Measurements from ENCODE around the gene CCDC170. TPM values are rescaled to one million over a fixed set of nuclear protein-coding genes. Genes with fewer than 3 reads are reported as not detected.

Gene CCDC170
- total and polyA plus RNA-seq, 4 donors: 0.37 to 0.59 (median 0.45) TPM

DNA sequence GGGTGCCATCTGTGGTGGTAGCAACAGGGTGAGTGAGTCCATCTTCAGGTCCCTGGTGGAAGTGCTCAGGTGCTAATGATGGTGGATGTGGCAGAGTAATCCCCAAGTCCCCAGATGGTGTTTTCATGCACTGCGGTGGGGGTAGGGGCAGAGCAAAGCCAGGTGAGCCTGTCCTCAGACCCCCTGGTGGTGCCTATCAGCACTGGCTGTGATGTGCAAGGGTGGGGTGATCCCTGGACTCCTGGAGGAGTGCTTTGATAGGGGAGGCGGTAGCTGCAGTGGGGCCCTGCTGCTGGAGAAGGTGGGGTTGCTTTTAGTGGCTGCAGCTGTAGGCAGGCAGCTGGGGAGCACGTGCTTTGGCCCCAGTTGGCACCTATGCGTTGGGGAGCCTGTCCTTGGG, 70.8 kb downstream of the CCDC170 start:
- Histone ChIP-seq H3K9ac (ENCODE audit: low read depth in 1 of 2, low read length in 2 of 2) (no peak overlapping the region), H3K36me3 (ENCODE audit: control insufficient read depth in 4 of 4, insufficient read depth in 3 of 4, low read depth in 1 of 4, low read length in 3 of 4) (no peaks in the 10 kb centered on the region), H3K4me3 (ENCODE audit: low read depth in 1 of 3, low read length in 3 of 3) (no peak overlapping the region), H3K27ac (ENCODE audit: low read depth in 1 of 2, low read length in 2 of 2) (no peak overlapping the region), H3K27me3 (ENCODE audit: control insufficient read depth in 4 of 4, insufficient read depth in 4 of 4, low read length in 3 of 4) (no peaks in the 10 kb centered on the region), H3K9me3 (ENCODE audit: control insufficient read depth in 4 of 4, low read length in 3 of 4) (peaks cover 0 to 2% (median under 1%) of the 10 kb centered on the region in 4 donors), H3K4me1 (ENCODE audit: control insufficient read depth in 4 of 4, insufficient read depth in 4 of 4, low read length in 3 of 4) (no peaks in the 10 kb centered on the region)
- TF ChIP-seq YY1 (IDR thresholded peaks at IDR 0.05) (no peak), FOXA2 (IDR thresholded peaks at IDR 0.05) (no peak), JUND (IDR thresholded peaks at IDR 0.05) (no peak)
- TF ChIP-seq, protein P1, sequence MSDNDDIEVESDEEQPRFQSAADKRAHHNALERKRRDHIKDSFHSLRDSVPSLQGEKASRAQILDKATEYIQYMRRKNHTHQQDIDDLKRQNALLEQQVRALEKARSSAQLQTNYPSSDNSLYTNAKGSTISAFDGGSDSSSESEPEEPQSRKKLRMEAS (IDR thresholded peaks at IDR 0.05): no peak
- no peak for DNase-seq (ENCODE audit: low spot score)
- 87% methylated on average over 4 of the region's 4 CpGs for WGBS

DNA sequence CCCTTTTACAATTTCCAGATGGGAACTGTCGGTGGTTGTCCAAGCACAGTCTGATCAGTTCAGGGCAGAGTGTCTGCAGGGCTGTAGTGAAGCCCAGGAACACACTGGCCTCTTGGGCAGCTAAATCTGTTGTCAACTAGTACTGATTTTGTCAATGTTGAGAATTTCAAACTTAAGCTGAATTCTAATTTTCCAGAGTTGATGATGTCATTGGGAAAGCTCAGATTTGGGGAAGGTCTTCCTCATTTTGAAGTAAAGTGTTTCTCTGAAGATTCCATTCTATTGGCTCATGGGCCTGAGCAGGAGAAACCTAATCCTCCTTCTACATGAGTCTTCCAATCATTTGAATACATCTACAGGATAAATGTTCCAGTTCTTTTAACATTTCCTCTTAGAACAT, 72.1 kb downstream of the CCDC170 start:
- Histone ChIP-seq H3K4me3 (ENCODE audit: low read depth in 1 of 3, low read length in 3 of 3) (no peak overlapping the region), H3K9ac (ENCODE audit: low read depth in 1 of 2, low read length in 2 of 2) (no peak overlapping the region), H3K4me1 (ENCODE audit: control insufficient read depth in 4 of 4, insufficient read depth in 4 of 4, low read length in 3 of 4) (no peaks in the 10 kb centered on the region), H3K36me3 (ENCODE audit: control insufficient read depth in 4 of 4, insufficient read depth in 3 of 4, low read depth in 1 of 4, low read length in 3 of 4) (no peaks in the 10 kb centered on the region), H3K27me3 (ENCODE audit: control insufficient read depth in 4 of 4, insufficient read depth in 4 of 4, low read length in 3 of 4) (no peaks in the 10 kb centered on the region), H3K27ac (ENCODE audit: low read depth in 1 of 2, low read length in 2 of 2) (no peak overlapping the region), H3K9me3 (ENCODE audit: control insufficient read depth in 4 of 4, low read length in 3 of 4) (peaks cover 0 to 2% (median under 1%) of the 10 kb centered on the region in 4 donors)
- no peak for DNase-seq (ENCODE audit: low spot score)
- WGBS: 88% methylated on average over 1 of the region's 1 CpG
- TF ChIP-seq, protein P2, sequence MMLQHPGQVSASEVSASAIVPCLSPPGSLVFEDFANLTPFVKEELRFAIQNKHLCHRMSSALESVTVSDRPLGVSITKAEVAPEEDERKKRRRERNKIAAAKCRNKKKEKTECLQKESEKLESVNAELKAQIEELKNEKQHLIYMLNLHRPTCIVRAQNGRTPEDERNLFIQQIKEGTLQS (IDR thresholded peaks at IDR 0.05): no peak
- TF ChIP-seq SP1 (IDR thresholded peaks at IDR 0.05) (no peak), FOXA2 (IDR thresholded peaks at IDR 0.05) (no peak), JUND (IDR thresholded peaks at IDR 0.05) (no peak), EGR1 (IDR thresholded peaks at IDR 0.05; ENCODE audit: low read depth in 2 of 2) (no peak), YY1 (IDR thresholded peaks at IDR 0.05) (no peak), FOXA1 (IDR thresholded peaks at IDR 0.05) (no peak), GABPA (IDR thresholded peaks at IDR 0.05 in 1 of 2, conservative IDR thresholded peaks at IDR 0.05 in 1 of 2) (no peak), HNF4A (conservative IDR thresholded peaks at IDR 0.05) (no peak), RXRA (IDR thresholded peaks at IDR 0.05) (no peak), ZBTB33 (IDR thresholded peaks at IDR 0.05) (no peak), NR2F2 (IDR thresholded peaks at IDR 0.05) (no peak), TAF1 (conservative IDR thresholded peaks at IDR 0.05) (no peak), RAD21 (IDR thresholded peaks at IDR 0.05) (no peak)
- TF ChIP-seq, protein P3, sequence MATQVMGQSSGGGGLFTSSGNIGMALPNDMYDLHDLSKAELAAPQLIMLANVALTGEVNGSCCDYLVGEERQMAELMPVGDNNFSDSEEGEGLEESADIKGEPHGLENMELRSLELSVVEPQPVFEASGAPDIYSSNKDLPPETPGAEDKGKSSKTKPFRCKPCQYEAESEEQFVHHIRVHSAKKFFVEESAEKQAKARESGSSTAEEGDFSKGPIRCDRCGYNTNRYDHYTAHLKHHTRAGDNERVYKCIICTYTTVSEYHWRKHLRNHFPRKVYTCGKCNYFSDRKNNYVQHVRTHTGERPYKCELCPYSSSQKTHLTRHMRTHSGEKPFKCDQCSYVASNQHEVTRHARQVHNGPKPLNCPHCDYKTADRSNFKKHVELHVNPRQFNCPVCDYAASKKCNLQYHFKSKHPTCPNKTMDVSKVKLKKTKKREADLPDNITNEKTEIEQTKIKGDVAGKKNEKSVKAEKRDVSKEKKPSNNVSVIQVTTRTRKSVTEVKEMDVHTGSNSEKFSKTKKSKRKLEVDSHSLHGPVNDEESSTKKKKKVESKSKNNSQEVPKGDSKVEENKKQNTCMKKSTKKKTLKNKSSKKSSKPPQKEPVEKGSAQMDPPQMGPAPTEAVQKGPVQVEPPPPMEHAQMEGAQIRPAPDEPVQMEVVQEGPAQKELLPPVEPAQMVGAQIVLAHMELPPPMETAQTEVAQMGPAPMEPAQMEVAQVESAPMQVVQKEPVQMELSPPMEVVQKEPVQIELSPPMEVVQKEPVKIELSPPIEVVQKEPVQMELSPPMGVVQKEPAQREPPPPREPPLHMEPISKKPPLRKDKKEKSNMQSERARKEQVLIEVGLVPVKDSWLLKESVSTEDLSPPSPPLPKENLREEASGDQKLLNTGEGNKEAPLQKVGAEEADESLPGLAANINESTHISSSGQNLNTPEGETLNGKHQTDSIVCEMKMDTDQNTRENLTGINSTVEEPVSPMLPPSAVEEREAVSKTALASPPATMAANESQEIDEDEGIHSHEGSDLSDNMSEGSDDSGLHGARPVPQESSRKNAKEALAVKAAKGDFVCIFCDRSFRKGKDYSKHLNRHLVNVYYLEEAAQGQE (IDR thresholded peaks at IDR 0.05): no peak
- TF ChIP-seq, protein P1 (IDR thresholded peaks at IDR 0.05): no peak
- TF ChIP-seq, protein P4, sequence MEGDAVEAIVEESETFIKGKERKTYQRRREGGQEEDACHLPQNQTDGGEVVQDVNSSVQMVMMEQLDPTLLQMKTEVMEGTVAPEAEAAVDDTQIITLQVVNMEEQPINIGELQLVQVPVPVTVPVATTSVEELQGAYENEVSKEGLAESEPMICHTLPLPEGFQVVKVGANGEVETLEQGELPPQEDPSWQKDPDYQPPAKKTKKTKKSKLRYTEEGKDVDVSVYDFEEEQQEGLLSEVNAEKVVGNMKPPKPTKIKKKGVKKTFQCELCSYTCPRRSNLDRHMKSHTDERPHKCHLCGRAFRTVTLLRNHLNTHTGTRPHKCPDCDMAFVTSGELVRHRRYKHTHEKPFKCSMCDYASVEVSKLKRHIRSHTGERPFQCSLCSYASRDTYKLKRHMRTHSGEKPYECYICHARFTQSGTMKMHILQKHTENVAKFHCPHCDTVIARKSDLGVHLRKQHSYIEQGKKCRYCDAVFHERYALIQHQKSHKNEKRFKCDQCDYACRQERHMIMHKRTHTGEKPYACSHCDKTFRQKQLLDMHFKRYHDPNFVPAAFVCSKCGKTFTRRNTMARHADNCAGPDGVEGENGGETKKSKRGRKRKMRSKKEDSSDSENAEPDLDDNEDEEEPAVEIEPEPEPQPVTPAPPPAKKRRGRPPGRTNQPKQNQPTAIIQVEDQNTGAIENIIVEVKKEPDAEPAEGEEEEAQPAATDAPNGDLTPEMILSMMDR (IDR thresholded peaks at IDR 0.05; ENCODE audit: low read depth, low read length, missing input control): no peak
